ENCODE measurements around the gene RAD51B. TPM values are rescaled to one million over a fixed set of nuclear protein-coding genes. Genes with fewer than 3 reads are reported as not detected.

The RAD51B gene
- total RNA-seq, 1 experiment from 2014 or later, result 23.3 TPM

- CTCF ChIA-PET, result no interaction called here
- no peaks in the 10 kb centered on the region for H3K36me3 ChIP-seq (ENCODE audit: insufficient read depth, low read length, poor library complexity, severe bottlenecking)
These were observed 904.3 kb downstream of the RAD51B start for GRCh38 chr14:68723808-68724268.

GRCh38 chr14:68724914-68725313 lies 905.3 kb downstream of the RAD51B start:
- POLR2A ChIA-PET (ENCODE audit: low non-redundant PET), result no interaction called here
- Histone ChIP-seq H3K9me3 (ENCODE audit: low read depth, low read length, poor library complexity, severe bottlenecking) (peaks cover 1% of the 10 kb centered on the region), H3K27me3 (replicated peaks; ENCODE audit: insufficient read depth, low read depth, low read length, poor library complexity) (no peaks in the 10 kb centered on the region), H3K36me3 (ENCODE audit: insufficient read depth, low read length, poor library complexity, severe bottlenecking) (no peaks in the 10 kb centered on the region), H3K4me3 (ENCODE audit: low read depth, low read length, poor library complexity, severe bottlenecking) (no peak overlapping the region), H3K4me1 (ENCODE audit: insufficient read depth, low read length, poor library complexity, severe bottlenecking) (no peaks in the 10 kb centered on the region), H3K27ac (ENCODE audit: low read depth, low read length, poor library complexity, severe bottlenecking) (no peak overlapping the region)
- CTCF ChIA-PET, result no interaction called here
- no peak for DNase-seq (ENCODE audit: low spot score)
- no TSS peak for BruUV-seq (replicated peaks)
- intact Hi-C loops (cut with micrococcal nuclease; ENCODE audit: unreplicated experiment), result no loop called here
- no peak for TF ChIP-seq EZH2 (IDR thresholded peaks at IDR 0.05; ENCODE audit: borderline replicate concordance, low read depth, low read length, poor library complexity, severe bottlenecking)
- no peak for TF ChIP-seq CTCF (conservative IDR thresholded peaks at IDR 0.05; ENCODE audit: low read depth, low read length)

More at GRCh38 chr14:68723808-68724268, 904.3 kb downstream of the RAD51B start:
- Histone ChIP-seq H3K27me3 (replicated peaks; ENCODE audit: insufficient read depth, low read depth, low read length, poor library complexity) (no peaks in the 10 kb centered on the region), H3K27ac (ENCODE audit: low read depth, low read length, poor library complexity, severe bottlenecking) (no peak overlapping the region), H3K4me3 (ENCODE audit: low read depth, low read length, poor library complexity, severe bottlenecking) (no peak overlapping the region), H3K9me3 (ENCODE audit: low read depth, low read length, poor library complexity, severe bottlenecking) (peaks cover 3% of the 10 kb centered on the region), H3K4me1 (ENCODE audit: insufficient read depth, low read length, poor library complexity, severe bottlenecking) (no peaks in the 10 kb centered on the region)
- POLR2A ChIA-PET (ENCODE audit: low non-redundant PET), result no interaction called here
- BruUV-seq (replicated peaks), result no TSS peak
- intact Hi-C loops (cut with micrococcal nuclease; ENCODE audit: unreplicated experiment), result no loop called here
- DNase-seq (ENCODE audit: low spot score), result no peak
- no peak for TF ChIP-seq EZH2 (IDR thresholded peaks at IDR 0.05; ENCODE audit: borderline replicate concordance, low read depth, low read length, poor library complexity, severe bottlenecking)

GRCh38 chr14:68726093-68726695 lies 906.6 kb downstream of the RAD51B start:
- POLR2A ChIA-PET (ENCODE audit: low non-redundant PET), result no interaction called here
- CTCF ChIA-PET, result no interaction called here
- Histone ChIP-seq H3K9me3 (ENCODE audit: low read depth, low read length, poor library complexity, severe bottlenecking) (no peaks in the 10 kb centered on the region), H3K27ac (ENCODE audit: low read depth, low read length, poor library complexity, severe bottlenecking) (no peak overlapping the region), H3K27me3 (replicated peaks; ENCODE audit: insufficient read depth, low read depth, low read length, poor library complexity) (no peaks in the 10 kb centered on the region), H3K36me3 (ENCODE audit: insufficient read depth, low read length, poor library complexity, severe bottlenecking) (no peaks in the 10 kb centered on the region), H3K4me3 (ENCODE audit: low read depth, low read length, poor library complexity, severe bottlenecking) (no peak overlapping the region), H3K4me1 (ENCODE audit: insufficient read depth, low read length, poor library complexity, severe bottlenecking) (peaks cover 3% of the 10 kb centered on the region)
- no TSS peak for BruUV-seq (replicated peaks)
- intact Hi-C loops (cut with micrococcal nuclease; ENCODE audit: unreplicated experiment), result no loop called here
- no peak for DNase-seq (ENCODE audit: low spot score)
- TF ChIP-seq EZH2 (IDR thresholded peaks at IDR 0.05; ENCODE audit: borderline replicate concordance, low read depth, low read length, poor library complexity, severe bottlenecking) (no peak), CTCF (conservative IDR thresholded peaks at IDR 0.05; ENCODE audit: low read depth, low read length) (no peak)

All from A673 (cell line).